GM19240 (cell line): ENCODE measurements around the gene CEACAM1.
A peak's percentile ranks its signal among the peaks of the same experiment; 100 is the strongest.
"Not testable (repeated sequence)": the region's sequence is repeated elsewhere in the genome, so short reads cannot be mapped to it uniquely, and the experiment has no call there.

Experiments used
- DNase-seq: peaks from one replicate; pipeline ENCODE4 v3.0.0; 2011; ENCODE audit warnings: low spot score; ENCODE audit not compliant: insufficient read length

The CEACAM1 gene

DNA sequence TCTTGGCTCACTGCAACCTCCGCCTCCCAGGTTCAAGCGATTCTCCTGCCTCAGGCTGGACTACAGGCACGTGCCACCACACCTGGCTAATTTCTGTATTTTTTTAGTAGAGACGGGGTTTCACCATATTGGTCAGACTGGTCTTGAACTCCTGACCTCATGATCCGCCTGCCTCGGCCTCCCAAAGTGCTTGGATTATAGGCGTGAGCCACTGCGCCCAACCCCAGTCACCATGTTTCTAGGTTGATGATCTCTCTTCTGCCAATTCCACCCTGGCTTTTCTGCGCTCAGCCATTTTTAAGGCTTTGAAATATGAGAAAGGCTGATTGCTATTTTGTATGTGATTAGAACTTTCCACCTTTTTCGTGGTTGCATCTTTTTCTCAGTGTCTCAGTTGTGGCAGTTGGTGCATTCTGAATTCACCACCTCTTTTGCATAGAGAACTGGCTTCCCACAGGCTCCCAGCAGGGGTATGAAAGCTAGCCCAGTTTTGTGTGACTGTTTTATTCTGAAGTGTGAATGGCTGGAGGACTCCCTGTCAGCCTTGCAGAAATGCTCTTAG is 15.5 kb downstream of the CEACAM1 start:
- DNase-seq, result peak; percentile 48

GRCh38 chr19:42512130-42512636 is 16.1 kb downstream of the CEACAM1 start:
- no peak for DNase-seq

- no peak for DNase-seq
Observed at GRCh38 chr19:42511340-42511739, 16.9 kb downstream of the CEACAM1 start.

DNA sequence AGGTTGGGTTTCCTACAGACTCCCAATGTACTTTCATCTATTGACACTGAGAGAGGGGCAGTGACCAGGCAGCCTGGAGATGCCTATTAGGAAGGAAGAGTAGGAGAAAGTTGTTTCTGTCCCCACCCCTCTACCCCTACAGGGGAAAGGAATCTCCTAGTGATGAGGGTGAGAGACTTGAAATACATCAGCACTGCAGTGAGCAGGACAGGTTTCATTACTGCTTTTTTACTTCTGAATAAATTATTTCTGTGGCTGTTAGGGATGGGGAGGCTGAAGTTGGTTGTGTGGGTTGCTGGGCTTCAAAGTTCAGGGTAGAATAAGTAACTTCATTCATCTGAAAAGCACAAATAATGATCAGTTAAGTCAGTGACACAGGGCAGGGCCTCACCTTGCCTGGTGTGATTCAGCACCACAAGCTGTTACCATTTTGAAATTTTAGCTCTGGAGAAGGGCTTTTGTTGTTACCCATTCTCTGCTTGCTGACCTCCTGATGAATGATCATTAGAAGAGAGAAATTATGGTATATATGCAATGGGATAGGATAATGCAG is 19.3 kb downstream of the CEACAM1 start:
- DNase-seq, result no peak

DNA sequence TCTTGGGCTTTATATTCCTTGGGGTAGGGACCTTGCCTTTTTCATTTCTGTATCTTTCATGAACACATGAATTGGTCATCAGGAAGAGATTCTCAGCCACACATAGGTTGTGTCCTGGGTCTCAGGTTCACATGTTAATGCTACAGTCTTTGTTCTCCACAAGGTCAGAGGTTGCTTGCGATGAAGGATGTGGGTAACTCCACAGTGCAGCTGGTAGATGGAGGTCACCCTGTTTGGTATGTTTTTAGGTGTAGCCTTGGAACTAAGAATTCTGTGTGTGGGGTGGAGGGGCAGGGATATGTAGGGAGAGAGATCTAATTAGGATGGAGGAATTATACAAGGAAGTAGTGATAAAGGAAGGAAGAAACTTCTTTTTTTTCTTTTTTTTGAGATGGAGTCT is 23.2 kb downstream of the CEACAM1 start:
- no peak for DNase-seq

- no peak for DNase-seq
Observed at GRCh38 chr19:42501733-42502132, 26.5 kb downstream of the CEACAM1 start.

GRCh38 chr19:42501243-42501642 is 27.0 kb downstream of the CEACAM1 start:
- not testable (repeated sequence) for DNase-seq

DNA sequence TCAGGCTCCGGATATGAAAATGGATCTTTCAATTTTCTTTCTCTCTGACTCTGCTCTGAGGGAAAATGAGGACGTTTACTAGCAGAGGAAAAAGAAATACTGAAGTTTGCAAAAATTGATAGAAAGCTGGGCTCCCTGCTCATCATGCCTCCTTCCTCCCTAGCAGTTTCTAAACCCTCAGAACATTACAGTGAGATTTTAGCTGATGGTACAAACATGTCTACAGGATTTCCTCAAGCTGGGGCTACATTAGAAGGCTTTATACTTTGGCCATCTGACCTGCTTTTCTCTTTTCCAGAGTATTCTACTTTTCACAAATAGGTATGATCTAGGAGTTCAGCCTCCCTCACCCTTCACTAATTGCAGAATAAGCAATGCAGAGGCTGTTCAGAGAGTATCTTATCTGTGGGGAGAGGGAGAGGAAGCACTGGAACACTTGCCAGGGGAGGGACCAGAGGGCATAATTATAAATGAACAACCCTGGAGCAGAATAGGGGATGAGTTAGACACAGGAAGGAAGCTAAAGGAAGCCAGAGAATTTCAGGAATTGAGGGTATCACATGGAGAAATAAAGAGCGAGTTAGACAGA is 30.0 kb downstream of the CEACAM1 start:
- DNase-seq, result no peak

DNA sequence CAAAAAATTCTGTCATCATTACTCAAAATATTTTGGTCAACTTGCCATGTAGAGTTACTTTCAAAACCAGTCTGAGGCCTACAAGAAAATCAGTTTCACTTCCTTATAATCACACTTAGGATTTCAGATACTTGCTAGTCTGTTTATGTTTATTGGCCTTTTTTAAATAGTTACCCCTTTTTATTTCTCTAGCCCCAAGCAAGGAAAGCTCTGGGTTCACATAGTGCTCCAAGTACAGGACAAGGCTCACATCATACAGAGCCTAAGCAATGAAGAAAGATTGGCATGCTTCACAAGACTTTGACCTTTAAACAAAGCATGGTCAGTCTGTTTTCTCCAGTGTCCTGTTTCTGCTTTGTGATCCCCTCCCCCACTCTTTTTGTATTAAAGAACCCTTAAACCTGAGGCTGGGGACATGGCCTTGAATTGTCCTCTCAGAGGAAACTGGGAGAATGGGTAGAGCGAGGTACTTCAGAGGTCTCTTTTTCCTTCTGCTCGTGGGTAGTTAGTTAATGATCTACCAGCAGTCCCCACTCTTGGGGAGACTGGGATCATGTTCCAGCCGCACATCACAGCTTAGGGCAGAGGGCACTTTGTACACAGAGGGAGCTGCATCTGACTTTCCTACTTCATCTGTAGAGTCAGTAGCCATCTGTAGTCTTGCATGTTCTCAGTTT is 30.7 kb downstream of the CEACAM1 start:
- peak; percentile 21 for DNase-seq

DNA sequence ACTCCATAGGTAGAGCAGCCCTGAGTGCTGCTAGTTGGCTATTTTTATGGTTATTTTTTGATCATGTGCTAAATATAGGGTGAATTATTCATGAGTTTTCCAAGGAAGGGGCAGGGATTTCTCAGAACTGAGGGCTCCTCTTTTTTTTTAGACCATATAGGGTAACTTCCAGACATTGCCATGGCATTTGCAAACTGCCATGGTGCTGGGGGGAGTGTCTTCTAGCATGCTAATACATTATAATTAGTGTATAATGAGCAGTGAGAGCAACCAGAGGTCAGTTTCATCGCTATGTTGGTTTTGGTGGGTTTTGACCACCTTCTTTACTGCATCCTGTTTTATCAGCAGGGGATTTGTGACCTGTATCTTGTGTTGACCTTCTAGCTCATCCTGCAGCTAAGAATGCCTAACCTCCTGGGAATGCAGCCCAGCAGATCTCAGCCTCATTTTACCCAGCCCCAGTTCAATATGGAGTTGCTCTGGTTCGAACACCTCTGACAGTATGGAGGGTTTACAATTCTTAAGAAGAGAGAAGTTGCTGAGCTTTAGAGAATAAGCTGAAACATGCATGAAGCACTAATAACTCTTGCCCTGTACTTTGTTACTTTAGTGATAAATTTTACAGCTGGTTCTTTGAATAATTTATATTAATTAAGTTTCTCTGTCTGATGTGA is 31.7 kb downstream of the CEACAM1 start:
- no peak for DNase-seq

DNA sequence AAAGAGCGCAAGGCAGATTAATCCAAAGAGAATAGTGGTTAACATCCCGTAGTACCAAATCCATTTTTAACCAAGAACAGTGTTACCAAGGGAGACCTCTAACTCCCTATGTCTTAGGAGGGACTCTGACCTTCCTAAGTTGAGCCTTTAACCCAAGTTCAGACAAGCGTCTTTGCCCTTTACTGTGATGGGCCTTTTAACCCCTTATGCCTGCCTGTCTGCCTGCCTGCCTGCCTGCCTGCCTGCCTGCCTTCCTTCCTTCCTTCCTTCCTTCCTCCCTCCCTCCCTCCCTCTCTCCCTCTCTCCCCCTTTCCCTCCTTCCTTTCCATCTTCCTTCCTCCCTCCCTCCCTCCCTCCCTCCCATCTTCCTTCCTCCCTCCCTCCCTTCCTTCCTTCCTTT is 32.6 kb downstream of the CEACAM1 start:
- DNase-seq, result no peak

GRCh38 chr19:42494321-42494720 is 34.0 kb downstream of the CEACAM1 start:
- DNase-seq, result no peak

DNA sequence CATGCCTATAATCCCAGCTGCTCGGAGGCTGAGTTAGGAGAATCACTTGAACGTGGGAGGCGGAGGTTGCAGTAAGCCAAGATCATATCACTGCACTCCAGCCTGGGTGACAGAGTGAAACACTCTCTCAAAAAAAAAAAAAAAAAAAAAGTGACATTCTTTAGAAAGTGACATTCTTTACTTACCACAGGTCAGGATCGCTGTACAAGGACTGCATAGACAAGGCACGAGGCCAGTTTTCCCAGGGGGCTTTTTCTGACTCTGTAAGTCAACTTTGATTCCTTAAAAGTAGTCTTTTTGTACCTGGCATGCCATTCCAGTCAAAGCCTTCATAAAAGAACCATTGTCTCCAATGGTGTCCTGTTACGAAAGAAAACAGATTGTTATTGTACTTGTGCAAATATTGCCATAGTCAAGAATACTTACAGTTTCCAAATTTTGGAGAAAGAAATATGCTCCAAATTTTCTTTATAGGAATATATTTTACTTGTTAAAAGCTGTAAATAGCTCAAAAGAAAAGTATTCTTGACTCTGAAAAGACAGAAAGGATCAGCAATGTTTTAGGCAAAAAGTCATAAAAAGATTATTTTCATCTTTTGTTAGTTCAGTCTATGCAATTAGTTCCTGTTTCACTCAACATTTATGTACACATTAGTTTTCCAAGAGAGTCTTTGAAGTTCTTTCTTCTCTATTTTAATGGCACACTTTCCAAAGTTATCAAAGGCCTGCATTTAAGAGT is 39.3 kb downstream of the CEACAM1 start:
- DNase-seq, result no peak

GRCh38 chr19:42487798-42488178 is 40.5 kb downstream of the CEACAM1 start:
- no peak for DNase-seq

GRCh38 chr19:42487032-42487797 is 41.1 kb downstream of the CEACAM1 start:
- DNase-seq, result no peak

- DNase-seq, result not testable (repeated sequence)
Observed at GRCh38 chr19:42485036-42485435, 43.2 kb downstream of the CEACAM1 start.

DNA sequence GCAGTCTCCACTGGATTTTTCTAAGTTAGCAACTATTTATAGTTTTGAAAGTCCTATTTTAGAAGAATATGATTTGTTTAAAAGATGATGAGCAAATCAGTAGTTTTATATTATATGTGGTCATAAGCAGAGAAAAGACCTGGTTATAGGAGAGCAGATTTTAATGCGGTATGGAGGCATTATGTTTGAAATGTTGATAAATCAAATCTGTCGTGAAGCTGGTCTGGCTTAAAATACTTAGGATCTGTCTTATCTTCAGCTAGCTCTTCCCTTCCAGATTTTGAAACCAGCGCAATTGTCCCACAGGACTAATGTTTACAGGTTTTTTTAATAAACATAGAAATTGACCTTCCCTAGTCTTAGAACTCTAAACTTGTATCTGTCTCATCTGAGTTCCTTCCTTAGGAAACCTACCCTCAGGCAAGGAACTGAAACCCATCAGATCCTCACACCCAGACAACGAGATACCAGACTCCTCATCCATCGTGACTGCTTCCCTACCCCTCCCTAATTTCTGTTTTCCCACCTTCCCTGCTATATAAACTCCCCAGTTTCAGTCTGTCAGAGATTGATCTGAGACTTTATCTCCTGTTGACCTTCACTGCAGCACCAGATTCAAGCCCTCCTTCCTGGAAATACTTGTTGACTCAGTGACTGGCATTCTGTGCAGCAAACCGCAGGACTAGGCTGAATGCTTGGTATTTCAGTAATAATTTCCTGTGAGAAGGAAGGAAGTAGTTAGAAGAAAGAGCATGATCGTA is 47.8 kb downstream of the CEACAM1 start:
- no peak for DNase-seq

DNA sequence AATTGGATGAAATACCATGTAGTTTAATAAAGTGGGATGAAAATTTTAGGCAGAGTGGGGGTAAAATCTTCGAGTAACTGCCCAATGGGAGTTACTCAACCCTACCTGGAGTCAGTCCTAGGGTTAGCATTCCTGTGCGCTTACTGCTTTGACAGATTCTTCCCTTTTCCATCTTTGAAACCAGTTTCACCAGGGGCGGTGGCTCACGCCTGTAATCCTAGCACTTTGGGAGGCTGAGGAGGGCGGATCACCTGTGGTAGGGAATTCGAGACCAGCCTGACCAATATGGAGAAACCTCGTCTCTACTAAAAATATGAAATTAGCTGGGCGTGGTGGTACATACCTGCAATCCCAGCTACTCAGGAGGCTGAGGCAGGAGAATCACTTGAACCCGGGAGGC is 48.5 kb downstream of the CEACAM1 start:
- no peak for DNase-seq

DNA sequence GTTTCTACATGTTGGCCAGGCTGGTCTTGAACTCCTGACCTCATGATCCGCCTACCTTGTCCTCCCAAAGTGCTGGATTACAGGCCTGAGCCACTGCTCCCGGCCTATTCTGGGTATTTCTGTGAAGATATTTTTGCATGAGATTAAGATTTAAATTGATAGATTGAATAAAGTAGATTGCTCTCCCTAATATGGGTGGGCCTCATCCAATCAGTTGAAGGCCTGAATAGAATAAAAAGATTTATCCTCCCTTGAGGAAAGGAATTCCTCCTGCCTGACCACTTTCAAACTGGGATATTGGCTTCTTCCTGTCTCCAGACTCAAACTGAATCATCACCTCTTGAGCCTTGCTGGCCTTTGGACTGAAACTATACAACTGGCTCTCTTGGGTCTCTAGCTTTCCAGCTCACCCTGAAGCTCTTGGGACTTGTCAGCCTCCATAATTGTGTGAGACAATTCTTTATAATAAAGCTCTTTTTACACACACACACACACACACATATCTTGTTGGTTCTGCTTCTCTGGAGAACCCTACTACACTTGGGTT is 49.4 kb downstream of the CEACAM1 start:
- DNase-seq, result no peak

GRCh38 chr19:42477933-42478332 is 50.3 kb downstream of the CEACAM1 start:
- DNase-seq, result no peak
